Fibroblast of gingiva (primary cell): ENCODE results near the gene TMLHE.
"Not testable (repeated sequence)": the region's sequence is repeated elsewhere in the genome, so short reads cannot be mapped to it uniquely, and the experiment has no call there.

Experiments used
- DNase-seq: peaks from one replicate; pipeline ENCODE4 v3.0.0-alpha.2; 2011; ENCODE audit warnings: low read depth

TMLHE gene

GRCh38 chrX:155491421-155491820 lies 121.3 kb downstream of the TMLHE start:
- not testable (repeated sequence) for DNase-seq

- DNase-seq = not testable (repeated sequence)
Measured at GRCh38 chrX:155477136-155477535, 135.6 kb downstream of the TMLHE start.

DNA sequence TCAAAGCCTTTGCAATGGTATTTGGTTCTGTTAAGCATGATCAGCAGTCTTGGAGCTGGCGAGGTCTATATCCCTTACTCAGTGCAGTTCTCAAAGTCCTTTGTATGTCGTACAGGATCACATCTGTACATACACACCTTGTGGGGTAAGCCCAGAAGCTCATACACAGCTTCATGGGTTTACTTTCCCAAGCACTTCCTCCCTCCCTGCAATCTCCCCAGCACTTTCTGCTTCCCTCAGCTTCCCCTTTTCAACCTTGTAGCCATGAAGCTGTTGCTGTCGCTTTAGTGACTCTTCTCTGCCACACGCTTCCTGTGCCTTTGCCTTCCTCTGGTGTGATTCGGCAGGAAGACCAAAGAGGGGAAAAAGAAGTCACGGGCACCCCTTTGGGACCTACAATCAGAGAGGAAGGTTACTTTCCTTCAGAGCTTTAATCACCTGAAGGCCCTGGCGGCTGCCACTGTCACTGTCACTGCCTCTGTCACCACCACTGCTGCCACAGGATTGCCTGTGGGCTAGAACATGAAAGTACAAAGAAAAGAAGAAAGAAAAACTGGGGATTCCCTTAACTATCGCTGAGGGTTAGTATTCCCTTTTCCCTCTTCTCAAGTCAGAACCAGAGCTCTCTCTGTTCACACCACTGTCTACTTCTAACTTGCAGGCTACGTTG lies 146.3 kb downstream of the TMLHE start:
- DNase-seq = not testable (repeated sequence)

GRCh38 chrX:155460501-155460900 lies 152.3 kb downstream of the TMLHE start:
- not testable (repeated sequence) for DNase-seq

DNA sequence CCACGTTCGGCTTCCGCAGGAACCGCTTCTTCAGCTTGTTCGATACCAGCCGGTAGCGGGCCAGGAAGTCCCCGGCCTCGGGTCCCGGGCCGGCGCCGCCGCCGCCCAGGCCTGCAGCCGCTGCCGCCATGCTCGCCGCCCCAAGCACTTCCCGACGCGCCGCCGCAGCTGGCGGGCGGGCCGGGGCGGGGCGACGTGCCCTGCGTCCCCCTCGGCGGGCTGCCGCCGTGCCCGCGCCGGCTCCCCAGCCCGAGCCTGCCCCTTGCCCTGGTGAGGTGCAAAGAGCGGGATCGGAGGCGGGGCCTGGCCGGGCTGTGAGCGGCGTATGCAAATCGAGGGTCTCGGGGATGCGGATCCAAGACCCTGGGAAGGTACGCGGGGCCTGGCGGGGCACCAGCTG lies 154.3 kb downstream of the TMLHE start, which contains the start of gene F8A3:
Gene F8A3, minus strand, starts transcription at position 150 of the 400 bp plus-strand sequence. Its CDS starts 20 bp downstream, at position 130.
- DNase-seq = not testable (repeated sequence)

DNA sequence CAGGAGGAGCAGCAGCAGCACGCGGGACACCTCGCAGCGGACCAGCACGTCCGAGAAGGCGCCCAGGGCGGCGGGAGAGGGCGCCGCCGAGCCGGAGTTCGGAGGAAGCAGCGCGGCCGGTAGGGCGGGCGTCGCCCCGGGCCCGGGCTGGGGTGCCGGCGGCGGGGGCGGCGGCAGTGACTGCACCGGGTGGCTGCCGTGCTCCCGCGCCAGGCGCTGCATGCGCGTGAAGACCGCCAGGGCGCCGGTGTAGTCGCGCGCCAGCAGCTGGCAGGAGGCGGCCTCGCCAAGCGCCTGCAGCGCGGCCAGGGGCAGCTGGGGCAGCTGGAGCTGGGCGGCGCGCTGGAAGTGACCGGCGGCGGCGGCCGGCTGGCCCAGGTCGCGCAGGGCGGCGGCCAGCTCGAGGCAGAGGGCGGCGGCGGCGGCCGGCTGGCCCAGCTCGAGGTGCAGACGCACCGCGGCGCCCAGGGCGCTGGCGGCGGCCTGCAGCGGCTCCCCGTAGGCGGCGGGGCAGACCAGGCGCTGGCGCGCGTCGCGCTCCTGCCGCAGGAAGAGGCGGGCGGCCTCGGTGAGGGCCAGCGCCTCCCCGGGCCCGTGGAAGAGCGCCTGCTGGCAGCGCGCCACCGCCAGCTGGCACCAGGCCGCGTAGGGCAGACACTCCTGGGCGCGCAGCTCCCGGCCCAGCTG lies 154.8 kb downstream of the TMLHE start:
- DNase-seq = not testable (repeated sequence)

GRCh38 chrX:155441097-155441496 lies 171.7 kb downstream of the TMLHE start:
- DNase-seq = no peak
